ENCODE measurements around the gene GOPC.

DNA sequence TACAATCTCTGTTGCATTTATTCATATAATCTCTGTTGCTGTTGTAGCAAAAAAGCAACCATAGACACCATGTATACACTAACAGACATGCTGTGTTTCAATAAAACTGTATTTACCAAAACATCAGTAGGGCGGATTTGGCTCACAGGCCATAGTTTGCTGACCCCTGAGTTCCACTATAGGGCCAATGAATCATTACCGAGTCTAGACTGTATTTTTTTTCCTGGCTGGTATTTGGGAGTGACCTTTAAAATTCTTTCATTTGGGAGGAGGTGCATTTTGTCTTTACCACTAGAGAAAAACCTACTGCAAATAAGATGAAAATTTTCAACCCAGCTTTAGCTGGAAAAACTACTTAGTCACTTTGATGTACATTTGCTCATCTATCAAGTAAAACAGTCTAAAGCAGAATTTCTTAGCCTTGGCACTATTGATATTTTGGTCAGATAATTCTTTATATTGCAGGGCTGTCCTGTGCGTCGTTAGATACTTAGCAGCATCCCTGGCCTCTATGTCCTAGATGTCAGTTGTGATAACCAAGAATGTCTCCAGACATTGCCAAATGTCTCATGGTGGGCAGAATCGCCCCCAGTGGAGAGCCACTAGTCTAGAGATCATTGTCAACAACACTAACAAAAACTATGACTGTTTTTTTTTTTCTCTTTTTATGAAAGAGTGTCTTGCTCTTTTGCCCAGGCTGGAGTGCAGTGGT lies 80.4 kb downstream of the GOPC start:
- TF ChIP-seq GATA3 (IDR thresholded peaks at IDR 0.05; ENCODE audit: low read depth, low read length) (no peak), GATA2 (IDR thresholded peaks at IDR 0.05; ENCODE audit: low read depth, low read length) (no peak)
